Panc1 (cell line): ENCODE results near the gene TRMT44. TPM values are rescaled to one million over a fixed set of nuclear protein-coding genes. Genes with fewer than 3 reads are reported as not detected.

Source experiments
- ATAC-seq: fragments of 200-7000 bp; cut with Tn5 transposase; 2 replicates; pipeline ENCODE4 v1.9.1; 2020; ENCODE audit warnings: mild to moderate bottlenecking, moderate library complexity
- BruUV-seq: library from RNA; stranded (reverse); fragments of 400-500 nt; replicated peaks from 2 replicates; lab custom pipeline; 2021; lab: Mats Ljungman, UMichigan
- CTCF ChIA-PET: fragments of 300-600 bp; sonication (Branson Sonifier 250); formaldehyde crosslinking; loops from one replicate; lab custom pipeline; 2022; ENCODE audit warnings: antibody characterized with exemption; lab: Charles Lee
- POLR2A ChIA-PET: fragments of 300-600 bp; sonication (Branson Sonifier 250); formaldehyde crosslinking; loops from one replicate; lab custom pipeline; 2022; ENCODE audit warnings: antibody characterized with exemption; lab: Charles Lee
- DNase-seq: peaks from one replicate; pipeline ENCODE4 v3.0.0-alpha.2; 2010; ENCODE audit warnings: low read depth, low spot score
- H3K27ac ChIP-seq: 2 replicates; pipeline ENCODE4 v1.5.1; 2011; ENCODE audit warnings: mild to moderate bottlenecking, low read length, inconsistent platforms
- H3K27me3 ChIP-seq: fragments of 200-500 bp; sonication (Bioruptor generic); 2 replicates; pipeline ENCODE4 v1.6.0; 2014; ENCODE audit warnings: low read length, inconsistent platforms; ENCODE audit not compliant: control insufficient read depth, insufficient read depth
- H3K36me3 ChIP-seq: fragments of 200-500 bp; sonication (Bioruptor generic); 2 replicates; pipeline ENCODE4 v1.5.1; 2014; ENCODE audit warnings: inconsistent platforms, mild to moderate bottlenecking, low read length, moderate library complexity; ENCODE audit not compliant: control insufficient read depth, insufficient read depth
- H3K4me1 ChIP-seq: 2 replicates; pipeline ENCODE4 v1.5.1; 2011; ENCODE audit warnings: inconsistent platforms, mild to moderate bottlenecking, low read length, moderate library complexity; ENCODE audit not compliant: control insufficient read depth, insufficient read depth
- H3K4me3 ChIP-seq, 2 experiments: 2 replicates each; pipeline ENCODE4 v1.5.1; 2011 to 2012; ENCODE audit warnings: low read depth in 2 of 2, low read length in 2 of 2, mild to moderate bottlenecking in 2 of 2, inconsistent platforms in 1 of 2, moderate library complexity in 1 of 2
- H3K9me3 ChIP-seq: fragments of 200-500 bp; sonication (Bioruptor generic); 2 replicates; pipeline ENCODE4 v1.5.1; 2014; ENCODE audit warnings: low read depth, mild to moderate bottlenecking, inconsistent platforms, low read length, moderate library complexity; ENCODE audit not compliant: control insufficient read depth, insufficient read depth
- POLR2AphosphoS5 ChIP-seq: IDR thresholded peaks from 2 replicates; pipeline ENCODE4 v1.6.1; 2012; ENCODE audit warnings: mild to moderate bottlenecking, low read depth, low read length, moderate library complexity
- SIN3A ChIP-seq: IDR thresholded peaks from 2 replicates; pipeline ENCODE4 v1.6.1; 2012; ENCODE audit warnings: low read depth, mild to moderate bottlenecking, low read length, moderate library complexity, borderline replicate concordance; ENCODE audit not compliant: insufficient read depth
- TCF7L2 ChIP-seq: IDR thresholded peaks from 2 replicates; pipeline ENCODE4 v1.6.1; 2011; ENCODE audit warnings: mild to moderate bottlenecking, low read depth, low read length, inconsistent platforms
- in situ Hi-C: cut with HindIII; loops from 2 replicates; pipeline ENCODE4 v1.10.0; 2016; ENCODE audit warnings: low sequenced_read_pairs, low pct_unique_long_range_greater_than_20kb
- intact Hi-C: fragments of 100-400 bp; cut with micrococcal nuclease; formaldehyde crosslinking; loops from one replicate; pipeline ENCODE4 v1.10.0; 2022; ENCODE audit not compliant: unreplicated experiment
- total RNA-seq: library from RNA; stranded (reverse); gene quantifications from one replicate; pipeline ENCODE4 v1.2.1, GENCODE V29; 2021; ENCODE audit not compliant: unreplicated experiment
- TF ChIP-seq, protein P1 (sequence below), 2 experiments: IDR thresholded peaks; 2 replicates each; pipeline ENCODE4 v1.6.1; 2011 to 2012; ENCODE audit warnings: low read depth in 2 of 2, control low read depth in 1 of 2, low read length in 1 of 2, mild to moderate bottlenecking in 1 of 2, moderate library complexity in 1 of 2; ENCODE audit not compliant: insufficient read depth in 1 of 2
- TF ChIP-seq, protein P2 (sequence below): fragments of 450-650 bp; IDR thresholded peaks from 2 replicates; pipeline ENCODE4 v1.5.1; 2017; ENCODE audit warnings: mild to moderate bottlenecking

Gene TRMT44
- total RNA-seq, 1 experiment from 2014 or later: 10.8 TPM

GRCh38 chr4:8399298-8399697 is 41.3 kb upstream of the TRMT44 start:
- TF ChIP-seq POLR2AphosphoS5: no peak
- TF ChIP-seq, protein P1, sequence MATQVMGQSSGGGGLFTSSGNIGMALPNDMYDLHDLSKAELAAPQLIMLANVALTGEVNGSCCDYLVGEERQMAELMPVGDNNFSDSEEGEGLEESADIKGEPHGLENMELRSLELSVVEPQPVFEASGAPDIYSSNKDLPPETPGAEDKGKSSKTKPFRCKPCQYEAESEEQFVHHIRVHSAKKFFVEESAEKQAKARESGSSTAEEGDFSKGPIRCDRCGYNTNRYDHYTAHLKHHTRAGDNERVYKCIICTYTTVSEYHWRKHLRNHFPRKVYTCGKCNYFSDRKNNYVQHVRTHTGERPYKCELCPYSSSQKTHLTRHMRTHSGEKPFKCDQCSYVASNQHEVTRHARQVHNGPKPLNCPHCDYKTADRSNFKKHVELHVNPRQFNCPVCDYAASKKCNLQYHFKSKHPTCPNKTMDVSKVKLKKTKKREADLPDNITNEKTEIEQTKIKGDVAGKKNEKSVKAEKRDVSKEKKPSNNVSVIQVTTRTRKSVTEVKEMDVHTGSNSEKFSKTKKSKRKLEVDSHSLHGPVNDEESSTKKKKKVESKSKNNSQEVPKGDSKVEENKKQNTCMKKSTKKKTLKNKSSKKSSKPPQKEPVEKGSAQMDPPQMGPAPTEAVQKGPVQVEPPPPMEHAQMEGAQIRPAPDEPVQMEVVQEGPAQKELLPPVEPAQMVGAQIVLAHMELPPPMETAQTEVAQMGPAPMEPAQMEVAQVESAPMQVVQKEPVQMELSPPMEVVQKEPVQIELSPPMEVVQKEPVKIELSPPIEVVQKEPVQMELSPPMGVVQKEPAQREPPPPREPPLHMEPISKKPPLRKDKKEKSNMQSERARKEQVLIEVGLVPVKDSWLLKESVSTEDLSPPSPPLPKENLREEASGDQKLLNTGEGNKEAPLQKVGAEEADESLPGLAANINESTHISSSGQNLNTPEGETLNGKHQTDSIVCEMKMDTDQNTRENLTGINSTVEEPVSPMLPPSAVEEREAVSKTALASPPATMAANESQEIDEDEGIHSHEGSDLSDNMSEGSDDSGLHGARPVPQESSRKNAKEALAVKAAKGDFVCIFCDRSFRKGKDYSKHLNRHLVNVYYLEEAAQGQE (IDR thresholded peaks at IDR 0.05; ENCODE audit: insufficient read depth in 1 of 2, low read depth in 2 of 2, low read length in 1 of 2): no peak
- TF ChIP-seq TCF7L2: no peak
- no peak for TF ChIP-seq SIN3A
- TF ChIP-seq, protein P2, sequence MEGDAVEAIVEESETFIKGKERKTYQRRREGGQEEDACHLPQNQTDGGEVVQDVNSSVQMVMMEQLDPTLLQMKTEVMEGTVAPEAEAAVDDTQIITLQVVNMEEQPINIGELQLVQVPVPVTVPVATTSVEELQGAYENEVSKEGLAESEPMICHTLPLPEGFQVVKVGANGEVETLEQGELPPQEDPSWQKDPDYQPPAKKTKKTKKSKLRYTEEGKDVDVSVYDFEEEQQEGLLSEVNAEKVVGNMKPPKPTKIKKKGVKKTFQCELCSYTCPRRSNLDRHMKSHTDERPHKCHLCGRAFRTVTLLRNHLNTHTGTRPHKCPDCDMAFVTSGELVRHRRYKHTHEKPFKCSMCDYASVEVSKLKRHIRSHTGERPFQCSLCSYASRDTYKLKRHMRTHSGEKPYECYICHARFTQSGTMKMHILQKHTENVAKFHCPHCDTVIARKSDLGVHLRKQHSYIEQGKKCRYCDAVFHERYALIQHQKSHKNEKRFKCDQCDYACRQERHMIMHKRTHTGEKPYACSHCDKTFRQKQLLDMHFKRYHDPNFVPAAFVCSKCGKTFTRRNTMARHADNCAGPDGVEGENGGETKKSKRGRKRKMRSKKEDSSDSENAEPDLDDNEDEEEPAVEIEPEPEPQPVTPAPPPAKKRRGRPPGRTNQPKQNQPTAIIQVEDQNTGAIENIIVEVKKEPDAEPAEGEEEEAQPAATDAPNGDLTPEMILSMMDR: no peak
- Histone ChIP-seq H3K4me1 (no peaks in the 10 kb centered on the region), H3K27ac (no peak overlapping the region), H3K4me3 (no peak overlapping the region), H3K27me3 (no peaks in the 10 kb centered on the region), H3K36me3 (no peaks in the 10 kb centered on the region), H3K9me3 (no peaks in the 10 kb centered on the region)
- no TSS peak for BruUV-seq
- in situ Hi-C loops: no loop called here
- ATAC-seq (no peak), DNase-seq (no peak)
- ChIA-PET POLR2A (no interaction called here), CTCF (no interaction called here)
- intact Hi-C loops: no loop called here

GRCh38 chr4:8400632-8401325 is 39.8 kb upstream of the TRMT44 start:
- ATAC-seq (no peak), DNase-seq (no peak)
- no peak overlapping the region for H3K4me3 ChIP-seq
- ChIA-PET POLR2A (no interaction called here), CTCF (no interaction called here)
- no peaks in the 10 kb centered on the region for H3K4me1 ChIP-seq
- no peaks in the 10 kb centered on the region for H3K27me3 ChIP-seq
- H3K9me3 ChIP-seq: no peaks in the 10 kb centered on the region
- BruUV-seq: no TSS peak
- no peaks in the 10 kb centered on the region for H3K36me3 ChIP-seq
- no peak overlapping the region for H3K27ac ChIP-seq
- TF ChIP-seq SIN3A (no peak), POLR2AphosphoS5 (no peak), TCF7L2 (no peak)
- TF ChIP-seq, protein P2: no peak
- TF ChIP-seq, protein P1 (IDR thresholded peaks at IDR 0.05; ENCODE audit: insufficient read depth in 1 of 2, low read depth in 2 of 2, low read length in 1 of 2): no peak
- intact Hi-C loops (loop anchor here (10.0 kb wide), 1 partner anchor 226 kb away; no protein-coding TSS in a partner anchor), in situ Hi-C loops (no loop called here)
